ENCODE data around the gene ZNF670.
"Not testable (repeated sequence)": the region's sequence is repeated elsewhere in the genome, so short reads cannot be mapped to it uniquely, and the experiment has no call there.

DNA sequence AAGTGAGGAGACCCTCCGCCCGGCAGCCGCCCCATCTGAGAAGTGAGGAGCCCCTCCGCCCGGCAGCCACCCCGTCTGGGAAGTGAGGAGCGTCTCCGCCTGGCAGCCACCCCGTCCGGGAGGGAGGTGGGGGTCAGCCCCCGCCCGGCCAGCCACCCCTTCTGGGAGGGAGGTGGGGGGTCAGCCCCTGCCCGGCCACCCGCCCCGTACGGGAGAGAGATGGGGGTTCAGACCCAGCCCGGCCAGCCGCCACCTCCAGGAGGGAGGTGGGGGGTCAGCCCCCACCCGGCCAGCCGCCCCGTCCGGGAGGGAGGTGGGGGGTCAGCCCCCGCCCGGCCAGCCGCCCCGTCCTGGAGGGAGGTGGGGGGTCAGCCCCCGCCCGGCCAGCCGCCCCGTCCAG lies 46.3 kb downstream of the ZNF670 start:
- not testable (repeated sequence) for TF ChIP-seq CTCF (IDR thresholded peaks at IDR 0.05; ENCODE audit: low read depth, low read length); EZH2phosphoT487 (IDR thresholded peaks at IDR 0.05; ENCODE audit: low read depth)
